ENCODE results near the gene MX2.
"Not testable (repeated sequence)": the region's sequence is repeated elsewhere in the genome, so short reads cannot be mapped to it uniquely, and the experiment has no call there.

MX2 gene

DNA sequence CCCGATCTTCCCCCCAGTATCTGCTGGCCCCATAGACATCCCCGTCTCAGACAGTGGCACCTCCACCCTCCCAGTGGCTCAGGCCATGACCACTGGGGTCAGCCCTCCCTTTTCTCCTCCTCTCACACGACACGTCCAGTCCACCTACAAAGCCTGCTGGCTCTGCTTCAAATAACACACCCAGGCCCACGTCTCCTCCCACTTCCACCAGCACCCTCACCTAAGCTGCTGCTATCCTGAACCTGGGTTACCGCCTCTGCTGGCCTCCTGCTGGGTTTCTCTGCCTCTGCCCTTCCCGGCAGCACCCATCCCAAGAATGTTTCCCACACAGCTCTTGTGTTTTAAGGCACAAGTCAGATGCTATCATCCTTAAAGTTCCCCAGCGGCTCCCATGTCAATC, 26.0 kb downstream of the MX2 start:
- no peak for DNase-seq

- no peak for DNase-seq
Measured at GRCh38 chr21:41388259-41388658, 26.4 kb downstream of the MX2 start.

DNA sequence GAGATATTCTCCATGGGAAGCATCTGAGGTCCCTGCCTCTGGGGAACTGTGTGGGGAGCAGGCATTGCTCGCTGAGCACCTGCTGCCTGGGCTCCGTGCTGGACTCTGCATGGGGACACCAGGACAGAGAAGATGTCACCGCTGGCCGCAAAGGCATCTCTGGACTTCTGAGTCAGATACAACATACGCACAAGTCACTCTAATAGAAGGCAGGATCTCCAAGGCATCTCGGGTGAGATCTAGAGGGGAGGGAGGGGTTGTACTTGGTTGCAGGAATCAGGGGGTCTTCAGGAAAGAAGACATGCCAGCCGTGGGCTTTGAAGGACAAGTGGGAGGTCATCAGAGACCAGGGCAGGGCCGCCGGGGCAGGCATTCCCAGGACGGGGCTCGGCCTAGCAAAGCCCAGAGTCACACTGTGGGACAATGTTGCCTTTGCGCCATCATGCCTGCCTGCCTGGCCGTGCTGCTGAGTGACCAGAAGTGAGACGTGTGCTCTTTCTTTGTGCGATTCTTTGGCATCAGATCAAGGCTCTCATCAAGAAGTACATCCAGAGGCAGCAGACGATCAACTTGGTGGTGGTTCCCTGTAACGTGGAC, 28.3 kb downstream of the MX2 start:
- DNase-seq = no peak

DNA sequence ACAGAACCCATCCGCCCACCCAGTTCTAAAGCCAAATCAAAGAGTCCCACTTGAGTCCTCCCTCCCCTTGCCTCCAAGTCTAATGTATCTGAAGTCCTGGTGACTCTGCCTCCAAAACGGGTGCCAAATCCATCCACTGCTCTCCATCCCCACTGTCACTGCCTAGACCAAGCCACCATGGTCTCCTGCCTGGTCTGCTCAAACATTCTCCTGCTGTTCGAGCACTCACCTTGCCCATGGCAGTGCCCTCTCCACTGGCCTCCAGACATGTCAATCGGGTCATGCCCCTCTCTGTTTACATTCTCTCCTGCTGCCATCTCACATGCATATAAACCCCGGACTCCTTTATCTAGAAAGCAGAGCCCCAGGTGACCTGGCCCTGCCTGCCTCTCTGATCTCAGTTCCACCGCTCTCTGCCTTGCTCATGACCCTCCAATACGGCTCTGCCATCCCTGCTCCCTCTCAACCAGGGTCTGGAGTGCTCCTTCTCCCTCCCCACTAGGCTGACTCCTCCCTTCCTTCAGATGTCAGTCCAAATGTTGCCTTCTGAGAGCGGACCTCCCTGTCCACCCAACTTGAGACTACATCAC, 32.1 kb downstream of the MX2 start:
- no peak for DNase-seq

GRCh38 chr21:41396558-41397075, 34.8 kb downstream of the MX2 start:
- no peak for DNase-seq

GRCh38 chr21:41397471-41397891, 35.7 kb downstream of the MX2 start:
- no peak for DNase-seq

GRCh38 chr21:41398251-41398650, 36.4 kb downstream of the MX2 start:
- DNase-seq = no peak

- no peak for DNase-seq
Measured at GRCh38 chr21:41398831-41399230, 37.0 kb downstream of the MX2 start.

DNA sequence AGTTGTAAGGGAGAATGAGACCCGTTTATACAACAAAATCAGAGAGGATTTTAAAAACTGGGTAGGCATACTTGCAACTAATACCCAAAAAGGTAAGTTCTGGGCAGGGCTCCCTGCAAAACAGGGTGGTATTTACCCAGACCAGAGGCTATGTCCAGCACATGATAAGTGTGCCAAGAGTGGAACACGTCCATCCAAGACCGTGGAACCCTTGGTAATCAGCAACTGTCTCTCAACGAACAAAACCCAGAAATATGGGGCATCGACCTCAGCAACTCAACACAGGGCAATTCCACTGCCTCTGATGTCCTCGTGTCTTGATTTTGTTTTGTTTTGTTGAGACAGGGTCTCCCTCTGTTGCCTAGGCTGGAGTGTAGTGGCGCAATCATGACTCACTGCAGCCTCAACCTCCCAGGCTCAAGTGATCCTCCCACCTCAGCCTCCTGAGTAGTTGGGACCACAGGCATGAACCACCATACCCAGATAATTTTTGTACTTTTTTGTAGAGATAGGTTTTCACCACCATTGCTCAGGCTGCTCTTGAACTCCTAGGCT, 37.5 kb downstream of the MX2 start:
- no peak for DNase-seq

- DNase-seq = no peak
Measured at GRCh38 chr21:41402231-41402630, 40.4 kb downstream of the MX2 start.

GRCh38 chr21:41402796-41403195, 41.0 kb downstream of the MX2 start:
- no peak for DNase-seq

DNA sequence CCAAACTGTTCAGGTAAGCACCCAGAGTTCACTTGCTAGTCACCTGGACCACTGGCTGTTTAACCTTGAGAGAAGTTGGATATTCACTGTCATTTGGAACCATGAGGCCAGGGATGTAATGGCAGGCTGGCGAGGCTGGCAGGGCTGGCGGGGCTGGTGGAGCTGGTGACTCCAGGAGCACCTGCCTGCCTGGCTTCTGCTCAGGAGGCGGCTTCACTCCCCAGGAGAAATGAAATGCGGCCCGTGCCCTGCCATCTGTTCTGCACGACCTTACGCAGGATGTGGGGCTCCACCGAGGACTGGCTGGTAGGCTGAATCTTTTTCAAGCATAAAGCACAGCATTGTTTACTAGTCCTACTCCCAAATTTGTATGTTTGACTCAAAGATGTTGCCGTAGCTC, 41.5 kb downstream of the MX2 start:
- DNase-seq = no peak

DNA sequence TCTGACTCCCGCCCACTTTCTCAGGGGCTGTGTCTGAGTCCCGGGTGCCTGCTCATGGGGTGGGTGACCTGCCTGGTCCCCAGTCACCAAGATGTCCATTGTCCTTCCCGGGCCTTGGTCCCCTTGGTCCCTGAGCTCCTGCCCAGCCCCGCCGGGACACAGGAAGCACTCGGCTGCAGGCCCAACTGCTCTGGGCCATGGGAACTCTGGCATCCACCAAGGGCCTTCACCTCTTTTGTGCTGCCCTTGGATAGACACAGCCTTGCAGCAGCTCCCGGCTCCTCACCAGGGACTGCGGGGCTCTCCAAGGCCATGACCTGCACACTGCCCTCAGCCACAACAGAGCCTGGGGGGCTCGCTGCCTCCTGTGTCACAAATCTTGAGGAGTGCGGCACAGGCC, 42.1 kb downstream of the MX2 start:
- no peak for DNase-seq

DNA sequence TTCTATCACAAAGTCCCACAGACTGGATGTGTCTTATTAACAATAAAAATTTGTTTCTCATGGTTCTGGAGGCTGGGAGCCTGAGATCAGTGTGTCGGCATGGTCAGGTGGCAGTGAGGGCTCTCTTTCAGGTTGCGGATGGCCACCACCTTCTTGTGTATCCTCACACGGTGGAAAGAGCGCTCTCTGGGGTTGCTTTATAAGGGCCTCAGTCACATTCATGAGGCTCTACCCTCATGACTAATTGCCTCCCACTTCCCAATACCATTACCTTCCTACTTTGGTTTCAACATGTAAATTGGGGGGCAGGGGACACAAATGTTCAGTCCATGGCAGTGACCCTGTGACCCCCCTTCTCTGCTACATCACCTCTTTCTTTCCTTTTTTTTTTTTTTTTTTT, 43.5 kb downstream of the MX2 start:
- no peak for DNase-seq

DNA sequence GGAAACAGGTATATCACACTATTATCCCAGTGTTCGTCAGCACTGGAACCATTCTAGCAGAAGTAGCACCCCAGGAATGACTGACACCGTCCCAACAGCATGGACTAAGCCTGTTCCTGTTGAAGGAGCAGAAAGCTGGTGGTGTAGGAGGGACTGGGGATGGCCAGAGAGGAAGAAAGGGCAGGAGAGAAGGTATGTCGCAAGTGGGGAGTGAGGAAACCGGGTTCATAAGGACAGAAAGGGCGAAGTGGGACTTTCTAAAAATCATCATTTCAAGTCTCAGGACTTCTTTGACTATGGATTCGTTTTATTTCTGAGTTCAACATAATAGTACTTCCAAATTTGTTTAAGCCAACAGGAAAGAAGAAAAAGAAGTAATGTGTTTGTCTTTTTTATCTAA, 44.5 kb downstream of the MX2 start:
- DNase-seq = no peak

DNA sequence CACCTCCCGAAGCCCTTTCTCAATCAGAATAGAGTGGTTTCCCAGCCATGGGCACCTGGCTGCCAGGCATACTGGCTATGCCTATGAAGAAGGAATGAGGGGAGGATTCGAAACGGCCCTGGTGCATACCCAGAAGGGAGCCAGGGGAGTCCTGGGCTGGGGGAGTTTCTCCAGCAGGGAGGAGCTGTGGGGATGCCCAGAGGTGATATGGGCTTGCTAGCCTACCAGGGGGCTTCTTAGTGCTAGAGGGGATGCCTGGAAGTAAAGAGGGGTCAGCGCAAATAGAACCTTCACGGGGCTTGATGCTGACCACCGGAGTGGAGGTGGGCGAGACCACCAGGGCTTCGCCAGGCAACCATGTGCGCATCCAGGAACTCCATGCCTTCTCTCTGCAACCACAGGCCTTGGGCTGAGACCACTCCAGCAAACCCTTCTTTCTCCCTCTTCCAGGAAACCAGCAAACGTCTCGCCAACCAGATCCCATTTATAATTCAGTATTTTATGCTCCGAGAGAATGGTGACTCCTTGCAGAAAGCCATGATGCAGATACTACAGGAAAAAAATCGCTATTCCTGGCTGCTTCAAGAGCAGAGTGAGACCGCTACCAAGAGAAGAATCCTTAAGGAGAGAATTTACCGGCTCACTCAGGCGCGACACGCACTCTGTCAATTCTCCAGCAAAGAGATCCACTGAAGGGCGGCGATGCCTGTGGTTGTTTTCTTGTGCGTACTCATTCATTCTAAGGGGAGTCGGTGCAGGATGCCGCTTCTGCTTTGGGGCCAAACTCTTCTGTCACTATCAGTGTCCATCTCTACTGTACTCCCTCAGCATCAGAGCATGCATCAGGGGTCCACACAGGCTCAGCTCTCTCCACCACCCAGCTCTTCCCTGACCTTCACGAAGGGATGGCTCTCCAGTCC, 46.0 kb downstream of the MX2 start:
- no peak for DNase-seq

DNA sequence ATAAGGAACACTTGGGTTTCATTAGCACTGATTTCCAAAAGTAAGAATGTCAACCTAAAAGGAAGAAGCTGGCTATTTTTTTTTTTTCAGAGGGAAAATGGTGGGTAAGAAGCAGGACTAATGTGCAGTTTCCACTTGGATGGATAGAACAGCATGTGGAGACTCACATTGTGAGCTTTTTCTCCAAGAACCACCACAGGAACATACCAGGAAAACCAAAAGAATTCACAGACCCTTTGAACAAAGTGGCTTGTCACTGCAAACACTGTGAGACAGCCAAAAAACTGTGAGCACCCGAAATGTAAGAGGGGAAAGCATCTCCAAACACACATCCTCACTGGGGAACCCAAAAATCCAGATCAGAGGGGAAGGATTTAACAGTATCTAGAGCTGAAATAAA, 48.5 kb downstream of the MX2 start:
- no peak for DNase-seq

DNA sequence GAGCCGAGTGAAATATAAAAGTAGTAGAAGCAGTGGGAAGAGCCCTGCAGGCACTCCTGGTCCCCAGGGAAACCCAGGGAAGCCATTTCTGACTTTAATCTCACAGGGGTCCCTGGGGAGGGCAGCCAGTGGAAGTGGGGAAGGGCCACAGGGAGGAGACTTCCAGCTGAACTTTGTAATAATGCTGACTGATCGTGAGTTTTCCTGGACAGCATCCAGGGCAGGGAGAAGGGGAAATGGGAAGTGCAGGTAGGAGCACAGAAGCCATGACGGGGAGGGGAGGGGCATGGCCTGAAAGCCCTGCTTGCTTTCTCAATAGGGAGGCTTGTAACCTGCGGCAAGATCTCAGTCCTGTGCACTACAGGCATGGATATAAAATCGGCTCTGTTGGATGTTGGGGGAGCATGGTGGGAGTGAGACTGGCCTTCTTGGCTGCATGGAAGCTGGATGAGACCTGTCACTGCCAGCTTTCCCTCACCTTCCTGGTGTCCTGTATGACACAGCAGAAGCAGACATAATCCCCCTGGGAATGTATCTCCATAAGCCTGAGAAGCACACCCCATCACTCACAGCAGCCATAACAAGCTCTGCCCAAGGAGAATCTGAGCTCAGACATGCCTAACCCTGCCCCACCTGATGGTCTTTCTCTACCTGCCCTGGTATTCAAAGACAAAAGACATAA, 49.1 kb downstream of the MX2 start:
- DNase-seq = no peak

- DNase-seq = peak in 1 of 4 experiments; percentile 10
Measured at GRCh38 chr21:41411449-41412089, 49.7 kb downstream of the MX2 start.

DNA sequence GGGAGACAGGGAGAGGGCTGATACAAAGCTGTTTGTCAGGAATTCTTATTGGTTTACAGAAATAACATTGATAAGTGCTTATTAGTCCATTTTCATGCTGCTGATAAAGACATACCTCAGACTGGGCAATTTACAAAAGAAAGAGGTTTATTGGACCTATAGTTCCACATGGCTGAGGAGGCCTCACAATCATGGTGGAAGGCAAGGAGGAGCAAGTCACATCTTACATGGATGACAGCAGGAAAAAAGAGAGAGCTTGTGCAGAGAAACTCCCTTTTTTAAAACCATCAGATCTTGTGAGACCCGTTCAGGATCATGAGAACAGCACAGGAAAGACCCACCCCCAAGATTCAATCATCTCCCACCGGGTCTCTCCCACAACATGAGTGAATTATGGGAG, 55.7 kb downstream of the MX2 start:
- not testable (repeated sequence) for DNase-seq

- DNase-seq = no peak
Measured at GRCh38 chr21:41418393-41418792, 56.6 kb downstream of the MX2 start.

DNA sequence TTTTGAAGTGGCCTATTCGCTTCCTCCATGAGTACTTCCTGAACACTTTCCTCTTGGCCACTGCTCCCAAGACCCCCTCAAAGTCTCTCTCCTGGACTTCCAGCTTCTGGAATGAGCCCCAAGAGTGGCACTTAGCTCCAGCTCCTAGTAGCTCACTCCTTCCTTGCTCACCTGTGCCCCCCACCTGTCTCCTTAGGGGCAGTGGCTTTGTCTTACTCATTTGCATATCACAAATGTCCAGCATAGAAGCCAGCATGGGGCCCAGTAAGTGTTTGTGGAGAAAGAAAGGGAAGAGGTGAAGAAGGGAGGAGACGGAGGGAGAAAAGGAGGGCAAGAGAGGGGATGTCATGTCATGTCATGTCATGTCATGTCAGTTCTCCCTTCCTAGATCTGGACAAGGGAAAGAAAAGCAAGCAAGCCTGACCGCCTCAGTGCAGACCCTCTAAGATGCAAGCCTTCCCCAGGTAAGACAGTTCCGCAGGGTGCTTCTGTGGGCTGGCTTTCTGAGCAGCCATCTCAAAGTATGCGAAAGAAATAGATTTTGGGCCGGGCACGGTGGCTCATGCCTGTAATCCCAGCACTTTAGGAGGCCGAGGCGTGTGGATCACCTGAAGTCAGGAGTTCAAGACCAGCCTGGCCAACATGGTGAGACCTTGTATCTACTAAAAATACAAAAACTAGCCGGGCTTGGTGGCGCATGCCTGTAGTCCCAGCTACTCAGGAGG, 57.3 kb downstream of the MX2 start:
- DNase-seq = no peak
